ENCODE measurements around the gene IGF2R. TPM values are rescaled to one million over a fixed set of nuclear protein-coding genes. Genes with fewer than 3 reads are reported as not detected.

The IGF2R gene
- polyA plus RNA-seq, 1 donor (not counting 4 experiments of a cell fraction or from before 2014, with no cell fraction given) = 40.9 TPM

DNA sequence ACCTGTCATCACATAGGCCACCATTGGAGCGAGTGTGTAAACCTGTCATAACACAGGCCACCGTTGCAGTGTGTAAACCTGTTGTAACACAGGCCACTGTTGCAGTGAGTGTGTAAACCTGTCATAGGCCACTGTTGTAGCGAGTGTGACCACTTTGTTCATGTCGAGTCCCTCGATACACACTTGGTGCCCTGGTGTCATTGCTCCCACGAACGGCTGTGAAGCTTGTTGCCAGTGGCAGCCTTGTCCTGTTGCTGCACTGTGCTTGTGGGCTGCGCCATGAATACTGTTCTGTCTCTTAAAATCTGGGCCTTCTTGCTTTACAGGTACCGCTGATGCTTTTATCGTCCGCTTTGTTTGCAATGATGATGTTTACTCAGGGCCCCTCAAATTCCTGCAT is 91.3 kb downstream of the IGF2R start:
- Histone ChIP-seq H4K20me1 (ENCODE audit: control insufficient read depth, extremely low read depth, insufficient read depth, low read length) (no peaks in the 10 kb centered on the region), H3K36me3 (ENCODE audit: control insufficient read depth in 2 of 2, extremely low read depth in 1 of 2, insufficient read depth in 2 of 2, low read length in 2 of 2) (peaks cover 35 to 63% of the 10 kb centered on the region in 2 experiments), H3K4me3 (ENCODE audit: control insufficient read depth in 2 of 3, extremely low read depth in 1 of 3, insufficient read depth in 2 of 3, low read depth in 1 of 3, low read length in 3 of 3) (no peak overlapping the region), H3K4me1 (ENCODE audit: control insufficient read depth, extremely low read depth, insufficient read depth, low read length) (no peaks in the 10 kb centered on the region), H2AFZ (ENCODE audit: control insufficient read depth, low read length) (no peak overlapping the region), H3K79me2 (ENCODE audit: control insufficient read depth, insufficient read depth, low read length) (no peaks in the 10 kb centered on the region), H3K4me2 (ENCODE audit: control insufficient read depth, extremely low read depth, insufficient read depth, low read depth, low read length) (no peak overlapping the region), H3K9ac (ENCODE audit: control insufficient read depth, extremely low read depth, insufficient read depth, low read length) (no peak overlapping the region), H3K9me1 (ENCODE audit: control insufficient read depth, extremely low read depth, insufficient read depth, low read length) (no peaks in the 10 kb centered on the region), H3K27ac (ENCODE audit: control insufficient read depth, insufficient read depth, low read length) (no peak overlapping the region), H3K9me3 (ENCODE audit: control insufficient read depth, low read depth, low read length) (no peaks in the 10 kb centered on the region), H3K27me3 (ENCODE audit: control insufficient read depth, extremely low read depth, insufficient read depth, low read length) (no peaks in the 10 kb centered on the region)
- no peak for DNase-seq (ENCODE audit: low read depth, low spot score)
- TF ChIP-seq EZH2 (IDR thresholded peaks at IDR 0.05; ENCODE audit: low read length) = no peak
- no peak for TF ChIP-seq CTCF (optimal IDR thresholded peaks at IDR 0.05 in 1 of 3, IDR thresholded peaks at IDR 0.05 in 1 of 3, conservative IDR thresholded peaks at IDR 0.05 in 1 of 3; ENCODE audit: extremely low read depth in 1 of 3, insufficient read depth in 2 of 3, low read length in 3 of 3)
- FAIRE-seq = no peak
- dilution Hi-C loops (cut with MboI; ENCODE audit: extremely low pct_ligation_motif_present, low sequenced_read_pairs) = no loop called here

DNA sequence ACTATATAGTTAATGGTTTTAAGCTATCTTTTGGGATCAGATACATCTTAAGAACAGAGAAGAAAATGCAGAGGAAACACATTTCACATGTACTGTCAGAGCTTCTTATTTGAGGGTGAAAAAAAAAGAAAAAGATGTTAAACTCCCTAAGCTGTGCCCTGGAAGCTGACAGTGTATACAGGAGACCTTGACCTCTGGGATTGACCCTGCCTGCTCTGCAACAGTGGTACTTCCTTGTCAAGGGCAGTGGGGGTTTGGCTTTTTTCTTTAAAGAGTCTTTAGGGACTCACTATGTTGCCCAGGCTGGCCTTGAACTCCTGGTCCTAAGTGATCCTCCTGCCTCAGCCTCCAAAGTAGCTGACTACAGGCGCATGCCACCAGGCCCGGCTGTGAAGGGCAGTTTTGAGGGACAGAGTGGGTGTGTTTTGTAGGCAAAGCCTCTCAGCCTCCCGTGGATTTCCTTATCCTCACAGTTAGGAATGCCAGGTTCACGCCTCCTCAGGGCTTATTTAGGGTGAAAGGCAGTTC is 92.1 kb downstream of the IGF2R start:
- no peak overlapping the region for H3K4me2 ChIP-seq (ENCODE audit: control insufficient read depth, extremely low read depth, insufficient read depth, low read depth, low read length)
- no peaks in the 10 kb centered on the region for H3K27me3 ChIP-seq (ENCODE audit: control insufficient read depth, extremely low read depth, insufficient read depth, low read length)
- no peak for DNase-seq (ENCODE audit: low read depth, low spot score)
- H3K4me3 ChIP-seq (ENCODE audit: control insufficient read depth in 2 of 3, extremely low read depth in 1 of 3, insufficient read depth in 2 of 3, low read depth in 1 of 3, low read length in 3 of 3) = no peak overlapping the region
- no peak overlapping the region for H2AFZ ChIP-seq (ENCODE audit: control insufficient read depth, low read length)
- H3K9me1 ChIP-seq (ENCODE audit: control insufficient read depth, extremely low read depth, insufficient read depth, low read length) = no peaks in the 10 kb centered on the region
- peaks cover 32 to 57% of the 10 kb centered on the region in 2 experiments for H3K36me3 ChIP-seq (ENCODE audit: control insufficient read depth in 2 of 2, extremely low read depth in 1 of 2, insufficient read depth in 2 of 2, low read length in 2 of 2)
- H3K79me2 ChIP-seq (ENCODE audit: control insufficient read depth, insufficient read depth, low read length) = no peaks in the 10 kb centered on the region
- H3K27ac ChIP-seq (ENCODE audit: control insufficient read depth, insufficient read depth, low read length) = no peak overlapping the region
- no peaks in the 10 kb centered on the region for H4K20me1 ChIP-seq (ENCODE audit: control insufficient read depth, extremely low read depth, insufficient read depth, low read length)
- no peak for FAIRE-seq
- no peaks in the 10 kb centered on the region for H3K9me3 ChIP-seq (ENCODE audit: control insufficient read depth, low read depth, low read length)
- H3K9ac ChIP-seq (ENCODE audit: control insufficient read depth, extremely low read depth, insufficient read depth, low read length) = no peak overlapping the region
- TF ChIP-seq CTCF (optimal IDR thresholded peaks at IDR 0.05 in 1 of 3, IDR thresholded peaks at IDR 0.05 in 1 of 3, conservative IDR thresholded peaks at IDR 0.05 in 1 of 3; ENCODE audit: extremely low read depth in 1 of 3, insufficient read depth in 2 of 3, low read length in 3 of 3) (no peak), EZH2 (IDR thresholded peaks at IDR 0.05; ENCODE audit: low read length) (no peak)
- H3K4me1 ChIP-seq (ENCODE audit: control insufficient read depth, extremely low read depth, insufficient read depth, low read length) = no peaks in the 10 kb centered on the region
- dilution Hi-C loops (cut with MboI; ENCODE audit: extremely low pct_ligation_motif_present, low sequenced_read_pairs) = no loop called here

Data from keratinocyte (primary cell).